Activated CD4-positive, alpha-beta T cell treated with anti-CD3 and anti-CD28 coated beads, Interleukin-2, amount 50 U/mL, for 48 hours (primary cell): Measurements from ENCODE around the gene B3GAT1.

Experiments
- DNase-seq, 2 experiments: peaks; one replicate each; pipeline ENCODE4 v3.0.0-alpha.2; 2020

Gene B3GAT1

DNA sequence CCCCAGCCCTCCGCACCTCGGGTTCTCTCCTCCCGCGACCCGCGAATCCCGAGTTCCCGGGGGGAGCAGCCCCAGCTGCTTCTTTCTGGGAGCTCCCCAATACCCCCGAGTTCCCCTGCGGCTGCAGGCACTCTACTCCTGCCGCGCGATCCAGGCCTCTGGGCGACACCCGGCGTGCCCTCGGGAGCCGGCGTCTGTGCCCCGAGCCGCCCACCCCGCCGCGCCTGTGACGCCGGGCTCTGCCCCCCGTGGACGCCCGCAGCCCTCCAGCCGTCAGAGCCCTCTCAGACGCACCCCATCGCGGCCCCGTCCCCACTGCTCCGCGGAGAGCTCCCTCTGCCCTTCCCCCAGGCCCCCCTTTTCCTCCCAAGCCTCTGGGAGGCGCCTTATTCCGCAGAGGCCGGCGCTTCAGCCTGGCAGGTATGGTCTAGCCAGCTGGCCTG, 79.8 kb downstream of the B3GAT1 start:
- DNase-seq = peak; percentile 27 to 37

DNA sequence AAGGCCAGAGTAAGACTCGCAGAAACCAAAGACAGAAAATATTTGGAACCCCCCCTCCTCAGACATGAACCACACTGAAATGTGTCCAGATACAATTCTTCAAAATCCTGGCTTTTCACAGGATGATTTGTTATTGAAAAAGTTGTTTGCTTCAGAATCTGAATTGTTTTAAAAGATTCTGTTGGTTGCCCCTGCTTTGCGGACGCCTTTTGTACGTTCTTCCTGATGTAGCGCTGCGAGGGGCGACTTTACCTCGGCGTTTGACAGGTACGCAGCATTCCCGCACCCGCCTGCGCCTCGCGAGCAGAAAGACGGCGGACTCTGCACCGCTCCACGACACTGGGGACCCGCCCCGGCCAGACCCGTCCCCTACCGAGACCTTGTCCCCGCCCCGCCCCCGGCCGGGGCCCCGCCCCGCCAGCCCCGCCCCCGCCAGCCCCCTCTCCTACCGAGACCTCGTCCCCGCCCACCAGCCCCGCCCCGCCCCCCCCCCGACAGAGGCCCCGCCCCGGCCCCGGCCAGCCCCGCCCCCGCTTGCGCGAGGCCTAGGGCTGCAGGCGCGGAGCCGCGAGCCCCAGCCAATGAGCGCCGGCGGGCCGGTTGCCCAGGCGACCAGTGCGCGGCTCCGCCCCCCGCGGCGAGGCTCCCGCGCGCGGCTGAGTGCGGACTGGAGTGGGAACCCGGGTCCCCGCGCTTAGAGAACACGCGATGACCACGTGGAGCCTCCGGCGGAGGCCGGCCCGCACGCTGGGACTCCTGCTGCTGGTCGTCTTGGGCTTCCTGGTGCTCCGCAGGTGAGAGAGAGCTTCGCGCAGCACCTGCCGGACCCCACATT, 80.5 kb downstream of the B3GAT1 start, which contains the start of gene GLB1L2:
Gene GLB1L2 (plus strand): TSS at position 635 of the 835 bp plus-strand sequence. CDS start 74 bp downstream, at position 709.
- peak; percentile 74 to 77 for DNase-seq

DNA sequence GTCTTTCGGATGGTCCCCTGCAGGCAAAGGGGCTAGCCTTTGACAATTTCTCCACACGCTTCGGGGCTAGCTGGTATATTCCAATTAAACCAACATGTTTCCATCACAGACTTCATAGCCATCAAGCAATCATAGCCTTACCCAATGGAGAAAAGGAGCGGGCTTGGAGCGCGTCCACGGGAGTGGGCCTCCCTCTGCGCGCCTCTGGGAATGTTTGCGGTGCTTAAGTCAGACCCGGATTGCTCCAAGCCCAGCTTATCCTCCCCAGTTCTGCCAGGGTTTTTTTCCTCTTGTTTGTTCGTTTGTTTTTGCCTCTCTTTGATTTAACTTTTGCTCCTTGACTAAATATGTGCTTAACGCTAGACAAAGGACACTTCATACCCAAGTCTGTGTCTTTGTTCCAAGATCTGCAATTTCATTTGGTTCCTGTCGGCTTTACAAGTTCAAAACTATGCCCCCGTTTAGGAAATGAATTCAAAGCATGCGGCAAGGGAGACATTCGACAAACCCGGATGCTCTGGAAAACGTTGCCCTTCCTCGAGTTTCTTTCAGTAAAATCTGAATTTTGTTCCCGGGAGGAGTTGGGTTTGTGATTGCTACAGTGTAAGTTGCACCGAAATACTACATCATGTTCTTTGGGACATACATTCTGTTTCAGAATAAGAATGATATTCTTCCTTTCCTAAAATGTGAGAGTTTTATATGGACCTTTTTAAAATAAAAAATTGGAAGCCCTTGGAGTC, 81.3 kb downstream of the B3GAT1 start:
- no peak for DNase-seq
